Stimulated activated CD4-positive, alpha-beta T cell treated with anti-CD3 and anti-CD28 coated beads, Interleukin-4, amount 100 ng/mL, for 4 hours (primary cell): ENCODE results near the gene ZEB1.
"Not testable (repeated sequence)": the region's sequence is repeated elsewhere in the genome, so short reads cannot be mapped to it uniquely, and the experiment has no call there.

Experiments
- DNase-seq, 2 experiments: peaks; one replicate each; pipeline ENCODE4 v3.0.0-alpha.2; 2020

The ZEB1 gene

GRCh38 chr10:31372439-31372838 is 53.4 kb downstream of the ZEB1 start:
- no peak for DNase-seq

GRCh38 chr10:31374146-31374696 is 55.2 kb downstream of the ZEB1 start:
- DNase-seq: no peak

GRCh38 chr10:31381171-31381570 is 62.2 kb downstream of the ZEB1 start:
- no peak for DNase-seq

GRCh38 chr10:31381766-31382316 is 62.8 kb downstream of the ZEB1 start:
- DNase-seq: no peak

- DNase-seq: no peak
Measured at GRCh38 chr10:31383810-31384588, 65.0 kb downstream of the ZEB1 start.

- no peak for DNase-seq
Measured at GRCh38 chr10:31384589-31384949, 65.6 kb downstream of the ZEB1 start.

- DNase-seq: no peak
Measured at GRCh38 chr10:31390804-31391203, 71.8 kb downstream of the ZEB1 start.

GRCh38 chr10:31393844-31394243 is 74.8 kb downstream of the ZEB1 start:
- no peak for DNase-seq

GRCh38 chr10:31395695-31396094 is 76.7 kb downstream of the ZEB1 start:
- no peak for DNase-seq

GRCh38 chr10:31396376-31396775 is 77.4 kb downstream of the ZEB1 start:
- DNase-seq: no peak

- DNase-seq: no peak
Measured at GRCh38 chr10:31397852-31398251, 78.8 kb downstream of the ZEB1 start.

- DNase-seq: no peak
Measured at GRCh38 chr10:31399171-31399570, 80.2 kb downstream of the ZEB1 start.

GRCh38 chr10:31399631-31400030 is 80.6 kb downstream of the ZEB1 start:
- DNase-seq: no peak

GRCh38 chr10:31401287-31401686 is 82.3 kb downstream of the ZEB1 start:
- DNase-seq: no peak

GRCh38 chr10:31404640-31405039 is 85.6 kb downstream of the ZEB1 start:
- no peak for DNase-seq

- DNase-seq: not testable (repeated sequence)
Measured at GRCh38 chr10:31405829-31406228, 86.8 kb downstream of the ZEB1 start.

- DNase-seq: not testable (repeated sequence)
Measured at GRCh38 chr10:31412397-31412796, 93.4 kb downstream of the ZEB1 start.

GRCh38 chr10:31413325-31413724 is 94.3 kb downstream of the ZEB1 start:
- no peak for DNase-seq

- no peak for DNase-seq
Measured at GRCh38 chr10:31418481-31418880, 99.5 kb downstream of the ZEB1 start.

GRCh38 chr10:31419394-31420063 is 100.5 kb downstream of the ZEB1 start:
- no peak for DNase-seq

GRCh38 chr10:31421322-31421721 is 102.3 kb downstream of the ZEB1 start:
- no peak for DNase-seq

GRCh38 chr10:31422634-31423033 is 103.6 kb downstream of the ZEB1 start:
- DNase-seq: no peak

GRCh38 chr10:31424473-31424872 is 105.5 kb downstream of the ZEB1 start:
- DNase-seq: no peak

GRCh38 chr10:31426401-31426800 is 107.4 kb downstream of the ZEB1 start:
- no peak for DNase-seq
